HG02763 (cell line): Measurements from ENCODE around the gene ACP1.

Experiments used
- ATAC-seq: cut with Tn5 transposase; IDR thresholded peaks from one replicate; pipeline ENCODE4 v1.9.1; 2021; ENCODE audit warnings: mild to moderate bottlenecking, moderate library complexity; ENCODE audit not compliant: unreplicated experiment

ACP1 gene

GRCh38 chr2:254241-254640 is 10.5 kb upstream of the ACP1 start:
- ATAC-seq: no peak

- ATAC-seq: no peak
Measured at GRCh38 chr2:255195-255594, 9.6 kb upstream of the ACP1 start.

- no peak for ATAC-seq
Measured at GRCh38 chr2:256094-256493, 8.7 kb upstream of the ACP1 start.

- ATAC-seq: no peak
Measured at GRCh38 chr2:257429-257828, 7.3 kb upstream of the ACP1 start.

DNA sequence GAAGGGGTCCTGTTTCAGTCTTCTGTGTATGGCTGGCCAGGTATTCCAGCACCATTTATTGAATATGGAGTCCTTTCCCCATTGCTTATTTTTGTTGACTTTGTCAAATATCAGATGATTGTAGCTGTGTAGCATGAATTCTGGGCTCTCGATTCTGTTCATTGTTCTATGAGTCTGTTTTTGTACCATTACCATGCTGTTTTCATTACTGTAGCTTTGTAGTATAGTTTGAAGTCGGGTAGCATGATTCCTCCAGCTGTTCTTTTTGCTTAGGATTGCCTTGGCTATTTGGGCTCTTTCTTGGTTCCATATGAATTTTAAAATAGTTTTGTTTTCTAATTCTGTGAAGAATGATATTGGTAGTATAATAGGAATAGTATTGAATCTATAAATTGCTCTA is 6.9 kb upstream of the ACP1 start:
- no peak for ATAC-seq

DNA sequence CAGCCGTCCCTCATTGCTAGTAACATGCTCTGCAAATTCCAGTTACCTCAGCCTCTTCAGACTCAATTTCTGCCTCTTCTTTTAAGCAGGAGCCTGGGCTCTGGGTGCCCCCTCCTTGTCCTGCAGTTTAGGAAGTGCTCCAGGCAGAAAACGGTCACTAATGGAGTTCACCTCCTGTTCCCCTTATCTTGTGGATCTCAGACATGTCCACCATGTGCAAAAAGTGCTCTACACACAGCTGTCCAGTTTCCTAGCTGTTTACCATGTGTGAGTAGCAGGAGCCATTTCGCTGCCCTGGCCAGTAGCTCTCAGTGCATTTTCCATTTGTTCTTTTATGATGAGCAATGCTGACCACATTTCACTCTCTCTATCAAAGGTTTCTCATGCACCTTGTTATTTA is 5.8 kb upstream of the ACP1 start:
- no peak for ATAC-seq

GRCh38 chr2:259789-260331 is 4.9 kb upstream of the ACP1 start:
- ATAC-seq: no peak

- no peak for ATAC-seq
Measured at GRCh38 chr2:260507-261161, 4.1 kb upstream of the ACP1 start.

- ATAC-seq: no peak
Measured at GRCh38 chr2:262117-262516, 2.6 kb upstream of the ACP1 start.

- no peak for ATAC-seq
Measured at GRCh38 chr2:263022-263738, 1.6 kb upstream of the ACP1 start.

- peak; percentile 24 for ATAC-seq
Measured at GRCh38 chr2:263774-264492, 814 bp upstream of the ACP1 start, which contains the start of gene SH3YL1. TSS of gene SH3YL1 (minus strand) at chr2:264032. CDS start at chr2:263984, 48 bp downstream.

GRCh38 chr2:268323-268722 is 3.6 kb downstream of the ACP1 start:
- ATAC-seq: no peak

DNA sequence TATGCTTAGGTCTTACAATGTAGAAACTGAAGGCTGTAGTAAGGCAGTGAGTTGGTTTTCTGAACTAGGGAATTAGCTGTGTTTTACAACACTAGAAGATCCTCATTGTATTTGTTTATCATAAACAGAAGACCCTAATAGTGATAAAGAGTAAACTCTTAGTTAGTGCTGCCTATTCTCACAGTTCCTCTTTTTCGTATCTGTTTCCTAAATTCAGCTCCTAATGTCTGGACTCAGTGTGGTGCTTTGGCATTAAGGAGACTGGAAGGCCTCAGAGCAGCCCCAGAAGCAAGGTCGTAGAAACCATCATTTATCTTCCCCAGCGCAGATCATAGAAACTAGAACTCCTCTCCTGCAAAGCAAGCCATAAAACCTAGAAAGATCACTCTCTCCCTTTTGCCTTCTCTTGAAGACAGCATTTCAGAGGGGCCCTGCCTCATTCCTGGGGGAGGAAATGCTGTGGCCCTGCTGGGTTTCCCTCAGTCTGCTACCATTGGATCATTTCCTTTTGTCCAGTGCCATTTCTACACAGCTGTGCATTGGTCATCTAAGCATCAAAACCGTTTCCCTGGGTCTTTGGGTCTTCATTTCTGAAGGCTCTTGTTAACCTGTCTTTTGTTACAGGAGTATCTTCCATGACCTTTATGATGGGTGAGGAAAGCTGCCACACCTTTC is 4.7 kb downstream of the ACP1 start:
- no peak for ATAC-seq

- no peak for ATAC-seq
Measured at GRCh38 chr2:270861-271260, 6.1 kb downstream of the ACP1 start.

GRCh38 chr2:271917-272316 is 7.2 kb downstream of the ACP1 start:
- ATAC-seq: no peak

DNA sequence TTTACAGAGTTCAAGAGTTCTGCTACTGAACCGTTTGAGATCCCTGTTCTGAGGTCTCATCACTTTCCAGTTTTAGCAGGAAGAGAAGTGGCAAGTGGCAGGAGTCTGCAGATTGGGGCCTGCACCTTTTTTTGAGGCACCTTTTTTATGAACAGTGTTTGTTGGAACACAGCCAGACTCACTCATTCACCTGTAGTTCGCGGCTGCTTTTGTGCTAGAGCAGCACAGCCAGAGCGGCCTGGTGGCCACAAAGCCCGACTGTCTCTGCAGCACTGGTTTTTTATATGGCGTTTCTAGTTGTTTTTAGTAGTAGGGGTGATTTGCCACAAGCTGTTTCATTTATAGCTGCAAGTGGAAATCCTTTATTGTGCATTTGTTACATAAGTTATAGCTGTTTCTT is 8.6 kb downstream of the ACP1 start:
- ATAC-seq: no peak

- ATAC-seq: no peak
Measured at GRCh38 chr2:274503-274902, 9.8 kb downstream of the ACP1 start.

DNA sequence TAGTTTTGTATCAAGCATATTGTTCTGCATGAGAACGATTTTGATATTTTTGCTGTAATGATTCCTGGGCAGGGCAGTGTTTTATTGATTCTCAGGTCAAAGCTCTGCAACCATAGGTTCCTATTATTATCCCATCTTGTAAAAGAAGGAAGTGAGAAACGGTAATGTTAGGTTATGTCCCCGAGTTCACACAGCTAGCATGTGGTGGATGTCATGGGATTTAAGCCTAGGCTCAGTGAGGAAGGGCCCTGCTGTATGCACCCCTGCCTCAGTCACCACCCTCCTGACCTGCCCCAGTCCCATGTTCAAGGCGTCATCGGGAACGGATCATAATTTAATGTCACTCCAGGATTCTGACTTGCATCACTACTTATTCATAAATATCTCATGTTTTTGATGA is 10.7 kb downstream of the ACP1 start:
- peak; percentile 97 for ATAC-seq

DNA sequence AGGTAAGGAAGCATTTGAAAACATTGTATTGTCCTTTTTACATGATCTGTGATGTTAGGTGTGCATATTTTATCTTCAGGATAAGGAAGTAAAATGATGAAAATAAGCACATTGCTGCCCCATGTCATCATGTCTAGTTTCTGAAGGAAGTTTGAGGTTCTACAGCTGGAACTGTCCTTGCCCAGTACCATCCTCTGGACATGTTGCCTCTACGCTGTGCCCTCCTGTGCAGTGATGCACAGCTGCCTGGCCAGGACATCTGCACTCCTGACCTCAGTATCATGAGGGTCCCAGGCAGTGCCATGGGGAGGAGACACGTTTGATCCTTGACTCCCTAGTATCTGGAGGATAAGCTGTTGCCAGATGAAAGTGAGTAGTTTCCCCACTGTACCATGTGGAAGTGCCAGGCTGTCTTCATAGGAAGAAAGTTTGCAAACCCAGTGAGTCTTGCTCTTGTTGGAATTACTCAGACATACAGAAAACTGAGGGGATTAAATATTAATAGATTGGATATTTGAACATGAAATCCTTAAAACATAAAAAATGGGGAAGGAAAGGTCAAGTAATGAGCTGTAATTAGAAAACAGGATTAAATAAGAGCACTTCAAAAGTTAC is 13.7 kb downstream of the ACP1 start:
- no peak for ATAC-seq

DNA sequence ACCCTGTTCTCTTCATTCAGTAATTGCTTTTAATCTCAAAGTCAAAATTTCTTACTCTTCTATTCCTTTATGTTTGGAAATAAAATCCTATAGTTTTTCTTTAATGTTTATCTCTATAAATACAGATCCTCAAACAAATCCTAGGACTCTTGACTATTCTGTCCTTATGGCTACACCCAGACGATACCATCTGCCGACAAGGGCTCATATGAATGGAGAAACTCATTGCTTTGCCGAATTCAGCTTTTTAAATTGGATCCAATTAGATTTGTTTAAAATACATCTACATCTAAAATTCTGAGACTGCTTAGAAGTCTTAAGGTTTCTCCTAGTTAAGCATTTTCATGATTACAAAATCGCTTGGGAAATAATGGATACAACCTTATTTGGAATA is 14.2 kb downstream of the ACP1 start:
- no peak for ATAC-seq

DNA sequence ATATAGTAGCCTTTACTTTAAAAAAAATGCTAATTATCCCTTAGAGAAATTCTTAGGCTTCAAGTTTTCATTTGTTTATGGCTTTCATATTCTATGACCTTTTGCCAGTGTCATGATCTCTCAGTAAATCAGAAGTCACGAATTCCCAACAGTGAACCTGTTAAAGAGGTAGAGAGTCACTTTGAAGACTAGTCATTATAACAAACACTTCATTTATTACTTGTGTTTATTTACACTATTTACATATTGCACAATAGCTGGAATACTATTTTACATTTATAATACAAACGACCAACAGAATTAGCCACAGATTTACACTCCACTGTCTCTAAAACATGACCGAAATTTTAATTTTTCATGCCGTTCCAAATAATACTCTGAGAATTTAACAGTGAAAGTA is 14.6 kb downstream of the ACP1 start:
- no peak for ATAC-seq
